B cell (primary cell): ENCODE data around the gene DUSP7. TPM values are rescaled to one million over a fixed set of nuclear protein-coding genes. Genes with fewer than 3 reads are reported as not detected.

Source experiments
- ATAC-seq: fragments of 200-7000 bp; cut with Tn5 transposase; one replicate; pipeline ENCODE4 v1.10.0; 2021; ENCODE audit warnings: low read depth, mild to moderate bottlenecking, moderate number of reproducible peaks, moderate library complexity
- CTCF ChIA-PET: fragments of 350-600 bp; sonication (Branson Sonifier 250); formaldehyde crosslinking; loops from one replicate; lab custom pipeline; 2021; ENCODE audit warnings: antibody characterized with exemption, inconsistent platforms; lab: Charles Lee
- POLR2A ChIA-PET: fragments of 350-600 bp; sonication (Branson Sonifier 250); formaldehyde crosslinking; loops from one replicate; lab custom pipeline; 2021; ENCODE audit warnings: antibody characterized with exemption; lab: Charles Lee
- DNase-seq: peaks from one replicate; pipeline ENCODE4 v3.0.0; 2013
- H2AFZ ChIP-seq: 2 replicates; pipeline ENCODE4 v1.6.1; 2012; ENCODE audit warnings: mild to moderate bottlenecking, low read depth, low read length; ENCODE audit not compliant: insufficient read depth, poor library complexity, severe bottlenecking
- H3K27ac ChIP-seq, 2 donors: 1 replicate in 1 of 2; 2 replicates in 1 of 2; pipeline ENCODE4 v1.5.1; 2012 to 2013; ENCODE audit warnings: low read length in 2 of 2, mild to moderate bottlenecking in 2 of 2, moderate library complexity in 1 of 2
- H3K27me3 ChIP-seq, 4 experiments: fragments of 200-600 bp in 1 of 4; sonication (generic) in 1 of 4; replicated peaks in 1 of 4; 1 replicate in 2 of 4; 2 replicates in 2 of 4; pipeline versions ENCODE4 v1.6.1 to v1.7.0; 2013 to 2016; ENCODE audit warnings: low read length in 3 of 4, mild to moderate bottlenecking in 2 of 4, mixed read lengths in 1 of 4, moderate library complexity in 1 of 4; ENCODE audit not compliant: insufficient read depth in 4 of 4, control insufficient read depth in 3 of 4; ENCODE audit errors: control extremely low read depth in 1 of 4
- H3K36me3 ChIP-seq, 2 experiments: replicated peaks in 1 of 2; 1 replicate in 1 of 2; 2 replicates in 1 of 2; pipeline versions ENCODE4 v1.6.1 to v1.7.1; 2013; ENCODE audit warnings: low read length in 1 of 2; ENCODE audit not compliant: insufficient read depth in 2 of 2, control insufficient read depth in 1 of 2; ENCODE audit errors: control extremely low read depth in 1 of 2, extremely low read depth in 1 of 2
- H3K4me1 ChIP-seq, 2 donors: fragments of 200-600 bp in 1 of 2; sonication (generic) in 1 of 2; 1 replicate in 1 of 2; 2 replicates in 1 of 2; pipeline versions ENCODE4 v1.5.1 to v1.6.1; 2013 to 2017; ENCODE audit warnings: low read length in 2 of 2; ENCODE audit not compliant: control insufficient read depth in 2 of 2, insufficient read depth in 2 of 2
- H3K4me2 ChIP-seq: replicated peaks from 2 replicates; pipeline ENCODE3; 2012; ENCODE audit warnings: mild to moderate bottlenecking, low read depth, low read length; ENCODE audit not compliant: poor library complexity, severe bottlenecking
- H3K4me3 ChIP-seq, 5 experiments: fragments of 200-600 bp in 1 of 5; sonication (generic) in 1 of 5; 1 replicate in 3 of 5; 2 replicates in 2 of 5; pipeline versions ENCODE4 v1.5.1 to v1.7.0; 2011 to 2016; ENCODE audit warnings: low read length in 4 of 5, mild to moderate bottlenecking in 4 of 5, low read depth in 2 of 5, control low read depth in 1 of 5, moderate library complexity in 1 of 5; ENCODE audit not compliant: insufficient read depth in 1 of 5; ENCODE audit errors: control extremely low read depth in 1 of 5, extremely low read depth in 1 of 5
- H3K79me2 ChIP-seq: fragments of 200-600 bp; sonication (generic); one replicate; pipeline ENCODE4 v1.6.0; 2016; ENCODE audit warnings: low read length; ENCODE audit not compliant: control insufficient read depth, insufficient read depth
- H3K9ac ChIP-seq: fragments of 200-600 bp; sonication (generic); 2 replicates; pipeline ENCODE4 v1.6.1; 2017; ENCODE audit warnings: mild to moderate bottlenecking, low read length, moderate library complexity
- H3K9me3 ChIP-seq, 3 donors: one replicate each; pipeline versions ENCODE4 v1.6.1 to v1.7.1; 2013; ENCODE audit warnings: low read length in 2 of 3; ENCODE audit not compliant: control insufficient read depth in 2 of 3, insufficient read depth in 1 of 3; ENCODE audit errors: control extremely low read depth in 1 of 3
- H4K20me1 ChIP-seq: 2 replicates; pipeline ENCODE4 v1.6.0; 2012; ENCODE audit warnings: mild to moderate bottlenecking, low read length; ENCODE audit not compliant: insufficient read depth, control insufficient read depth, poor library complexity, severe bottlenecking
- H3K27ac Mint-ChIP-seq: one replicate; pipeline ENCODE4 v1.8.0; 2021; ENCODE audit warnings: mixed read lengths
- H3K27me3 Mint-ChIP-seq: one replicate; pipeline ENCODE4 v1.8.0; 2021; ENCODE audit warnings: mixed read lengths
- H3K4me1 Mint-ChIP-seq: one replicate; pipeline ENCODE4 v1.8.0; 2021; ENCODE audit warnings: mixed read lengths
- H3K4me3 Mint-ChIP-seq: one replicate; pipeline ENCODE4 v1.8.0; 2021; ENCODE audit warnings: mixed read lengths
- H3K9me3 Mint-ChIP-seq: one replicate; pipeline ENCODE4 v1.8.0; 2022; ENCODE audit warnings: mixed read lengths; ENCODE audit not compliant: insufficient read depth
- CTCF ChIP-seq: fragments of 200-600 bp; IDR thresholded peaks from one replicate; pipeline ENCODE4 v1.8.0; 2022; ENCODE audit warnings: antibody characterized with exemption, mild to moderate bottlenecking
- EZH2 ChIP-seq: IDR thresholded peaks from 2 replicates; pipeline ENCODE4 v1.6.1; 2012; ENCODE audit warnings: borderline replicate concordance, low read depth, mild to moderate bottlenecking, moderate library complexity, low read length; ENCODE audit not compliant: insufficient read depth, poor library complexity, severe bottlenecking
- WGBS: methylation state at CpG from one replicate; pipeline ENCODE4 v1.1.5; 2013; ENCODE audit warnings: missing lambda C conversion rate; ENCODE audit not compliant: insufficient coverage; 5-methylcytosine and 5-hydroxymethylcytosine counted together
- intact Hi-C: fragments of 100-400 bp; cut with micrococcal nuclease; formaldehyde crosslinking; loops from one replicate; pipeline ENCODE4 v1.10.0; 2022
- polyA plus RNA-seq: library from polyadenylated mRNA; depleted of rRNA; stranded (reverse); fragments of >200 nt; gene quantifications from 2 replicates; pipeline ENCODE4 v1.2.3, GENCODE V29; 2012
- total RNA-seq, 2 donors: library from RNA; stranded (reverse); fragments of 120-200 nt in 1 of 2; gene quantifications; 1 replicate in 1 of 2; 2 replicates in 1 of 2; pipeline versions ENCODE4 v1.2.3 to v1.2.4, GENCODE V29; 2013 to 2022

Gene DUSP7
- total and polyA plus RNA-seq, 2 donors (not counting 1 experiment from before 2014, with no cell fraction given): 5.1 to 6.9 TPM

DNA sequence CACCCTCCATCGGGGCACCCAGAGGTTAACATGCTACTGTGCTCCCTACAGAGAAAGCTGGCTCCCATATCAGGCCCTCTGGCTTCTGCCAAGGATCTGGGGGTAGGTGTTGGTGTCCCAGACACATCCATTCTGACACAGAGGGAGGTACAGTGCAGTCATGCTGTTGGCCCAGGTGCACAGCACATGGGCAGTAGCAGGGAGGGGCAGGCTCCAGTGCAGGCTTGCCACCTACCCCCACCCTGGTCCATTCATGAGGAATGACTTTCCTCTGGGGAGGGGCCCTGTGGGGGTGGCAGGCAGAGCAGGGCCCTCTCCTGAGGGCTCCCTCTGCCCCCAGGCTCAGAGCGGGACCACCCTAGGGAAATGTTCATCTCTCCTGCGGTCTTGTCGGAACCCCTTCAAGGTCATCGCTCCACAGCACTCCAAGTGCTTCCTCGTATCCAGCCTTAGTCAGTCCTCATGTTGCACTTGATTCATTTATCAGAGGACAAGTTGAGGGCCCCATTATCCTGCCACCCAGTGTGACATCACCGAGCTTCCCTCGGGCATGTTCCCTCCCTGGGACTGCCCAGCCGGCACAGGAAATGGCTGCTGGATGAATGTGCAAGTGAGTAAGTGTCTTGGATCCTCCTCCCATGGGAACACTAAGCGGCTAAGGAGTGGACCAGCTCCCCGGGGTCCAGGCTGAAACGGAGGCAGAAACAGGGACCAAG, 10.0 kb downstream of the DUSP7 start:
- ChIA-PET CTCF (no interaction called here), POLR2A (no interaction called here)
- peaks cover 0 to 13% of the 10 kb centered on the region in 2 experiments for H3K36me3 ChIP-seq
- no peak overlapping the region for H3K27ac ChIP-seq
- no peaks in the 10 kb centered on the region for H4K20me1 ChIP-seq
- no peak overlapping the region for H3K4me3 Mint-ChIP-seq
- H3K4me1 ChIP-seq: peaks cover 1 to 3% of the 10 kb centered on the region in 2 donors
- 94% methylated on average over 11 of the region's 12 CpGs for WGBS
- H3K9ac ChIP-seq: no peak overlapping the region
- H3K4me2 ChIP-seq: no peak overlapping the region
- intact Hi-C loops: no loop called here
- TF ChIP-seq EZH2 (no peak), CTCF (no peak)
- no peak overlapping the region for H2AFZ ChIP-seq
- H3K79me2 ChIP-seq: no peaks in the 10 kb centered on the region
- no peaks in the 10 kb centered on the region for H3K9me3 ChIP-seq
- H3K4me3 ChIP-seq: no peak overlapping the region
- ATAC-seq: no peak
- no peaks in the 10 kb centered on the region for H3K27me3 Mint-ChIP-seq
- no peaks in the 10 kb centered on the region for H3K9me3 Mint-ChIP-seq
- no peak for DNase-seq
- no peak overlapping the region for H3K27ac Mint-ChIP-seq
- H3K27me3 ChIP-seq: no peaks in the 10 kb centered on the region
- no peaks in the 10 kb centered on the region for H3K4me1 Mint-ChIP-seq

DNA sequence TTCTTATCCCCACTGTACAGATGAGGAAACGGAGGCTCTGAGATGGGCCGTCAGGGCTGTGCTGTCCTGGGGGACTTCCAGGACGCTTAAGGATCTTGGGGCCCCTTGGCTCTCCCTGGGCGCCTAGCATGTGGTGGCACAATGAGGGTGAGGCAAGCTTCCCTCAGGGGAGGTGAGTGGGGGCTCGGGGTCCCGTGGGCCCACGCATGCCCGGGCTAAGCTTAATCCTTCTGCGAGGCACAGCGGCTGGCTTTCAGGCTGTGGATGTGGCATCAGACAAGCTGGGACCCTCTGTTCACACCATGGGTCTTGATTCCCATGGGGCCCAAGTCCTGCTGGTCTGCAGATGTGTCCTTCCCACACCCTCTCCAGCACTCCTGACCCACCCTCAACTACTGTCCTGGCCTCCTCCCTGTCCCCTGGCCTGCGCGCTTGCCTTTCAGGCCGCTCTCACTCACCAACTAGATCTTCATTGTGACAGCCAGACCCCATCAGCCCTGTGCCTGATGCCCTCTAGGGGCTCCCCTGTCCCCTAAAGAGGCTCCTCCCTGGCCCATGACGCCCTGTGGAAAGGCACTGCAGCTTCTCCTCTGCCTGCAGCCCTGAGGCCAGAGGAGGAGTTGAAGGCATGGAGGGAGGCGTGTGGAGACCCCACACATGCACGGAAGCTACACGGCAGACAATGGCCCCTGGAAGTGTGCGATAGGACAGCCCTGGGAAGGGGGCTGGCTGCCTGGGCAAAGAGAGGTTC, 11.3 kb downstream of the DUSP7 start:
- Histone ChIP-seq H3K9me3 (no peaks in the 10 kb centered on the region), H3K9ac (no peak overlapping the region), H3K27ac (no peak overlapping the region), H3K4me1 (no peaks in the 10 kb centered on the region), H3K79me2 (no peaks in the 10 kb centered on the region), H4K20me1 (no peaks in the 10 kb centered on the region), H3K4me2 (no peak overlapping the region), H2AFZ (no peak overlapping the region), H3K27me3 (no peaks in the 10 kb centered on the region), H3K36me3 (peaks cover 0 to 7% of the 10 kb centered on the region in 2 experiments), H3K4me3 (no peak overlapping the region)
- intact Hi-C loops: no loop called here
- TF ChIP-seq CTCF (no peak), EZH2 (no peak)
- ChIA-PET POLR2A (interaction anchor here (1.1 kb wide), 1 partner anchor 12 kb away, joined by 3 read pairs; no protein-coding TSS in a partner anchor), CTCF (no interaction called here)
- no peaks in the 10 kb centered on the region for H3K9me3 Mint-ChIP-seq
- peaks cover 3% of the 10 kb centered on the region for H3K27me3 Mint-ChIP-seq
- ATAC-seq: no peak
- 90% methylated on average over 18 of the region's 18 CpGs for WGBS
- H3K27ac Mint-ChIP-seq: no peak overlapping the region
- DNase-seq: no peak
- H3K4me1 Mint-ChIP-seq: no peaks in the 10 kb centered on the region
- no peak overlapping the region for H3K4me3 Mint-ChIP-seq
